Measurements from ENCODE around the gene GRIA1.

GRCh38 chr5:153584960-153585359, 94.5 kb downstream of the GRIA1 start:
- TF ChIP-seq CTCF (conservative IDR thresholded peaks at IDR 0.05; ENCODE audit: low read length) = no peak
- no peak for TF ChIP-seq EZH2phosphoT487 (IDR thresholded peaks at IDR 0.05; ENCODE audit: borderline replicate concordance)

Data from Loucy (cell line).